ENCODE data around the gene KCNJ10.

DNA sequence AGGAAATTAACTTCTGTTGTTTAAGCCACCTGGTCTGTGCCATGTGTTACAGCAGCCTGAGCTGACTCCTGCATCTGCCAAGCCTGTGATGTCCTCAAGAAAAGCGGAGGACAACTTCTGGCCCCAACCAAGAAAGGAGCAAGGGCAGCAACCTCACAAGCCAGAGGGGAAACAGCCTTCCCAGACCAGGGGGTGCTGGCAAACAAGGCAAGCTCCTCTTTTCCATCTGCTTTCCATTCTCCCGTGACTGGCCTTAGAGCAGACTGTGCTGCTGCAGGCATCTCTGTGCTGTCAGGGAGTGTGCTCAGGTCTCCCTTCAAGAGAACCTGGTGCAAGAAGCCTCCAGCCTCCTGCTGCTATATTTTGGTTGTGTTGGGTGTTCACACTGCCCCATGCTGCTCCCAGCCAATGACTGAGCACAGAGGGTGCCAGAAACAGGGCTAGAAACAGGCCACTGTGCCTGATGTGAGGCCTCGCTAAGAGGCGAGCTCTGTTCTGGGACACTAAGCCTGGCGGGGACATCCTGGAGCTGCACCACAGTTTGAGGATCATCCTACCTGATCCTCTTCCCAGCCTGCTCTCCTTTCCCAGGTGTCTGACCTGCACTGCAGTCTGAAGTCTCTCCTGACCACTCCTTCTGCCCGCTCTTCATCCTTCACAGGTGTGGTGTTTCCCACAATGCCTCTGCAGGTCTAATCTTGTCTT lies 88.5 kb downstream of the KCNJ10 start:
- TF ChIP-seq ZNF567 (CRISPR knock-in tag; IDR thresholded peaks at IDR 0.05; ENCODE audit: borderline replicate concordance) (no peak), ZNF639 (CRISPR knock-in tag; conservative IDR thresholded peaks at IDR 0.05) (no peak), PCBP1 (IDR thresholded peaks at IDR 0.05; ENCODE audit: borderline replicate concordance, low read depth, low read length) (no peak), CTCF (CRISPR knock-in tag; IDR thresholded peaks at IDR 0.05) (no peak), SUZ12 (IDR thresholded peaks at IDR 0.05; ENCODE audit: low read depth, low read length) (no peak), EP300 (IDR thresholded peaks at IDR 0.05; ENCODE audit: low read depth in 2 of 2, low read length in 2 of 2) (no peak), EP300 (CRISPR knock-in tag; IDR thresholded peaks at IDR 0.05; ENCODE audit: borderline replicate concordance) (no peak), ARID4A (CRISPR knock-in tag; IDR thresholded peaks at IDR 0.05; ENCODE audit: borderline replicate concordance) (no peak), PHF8 (CRISPR knock-in tag; IDR thresholded peaks at IDR 0.05) (no peak), MAFG (CRISPR knock-in tag; IDR thresholded peaks at IDR 0.05) (no peak)
- TF ChIP-seq, protein P1, sequence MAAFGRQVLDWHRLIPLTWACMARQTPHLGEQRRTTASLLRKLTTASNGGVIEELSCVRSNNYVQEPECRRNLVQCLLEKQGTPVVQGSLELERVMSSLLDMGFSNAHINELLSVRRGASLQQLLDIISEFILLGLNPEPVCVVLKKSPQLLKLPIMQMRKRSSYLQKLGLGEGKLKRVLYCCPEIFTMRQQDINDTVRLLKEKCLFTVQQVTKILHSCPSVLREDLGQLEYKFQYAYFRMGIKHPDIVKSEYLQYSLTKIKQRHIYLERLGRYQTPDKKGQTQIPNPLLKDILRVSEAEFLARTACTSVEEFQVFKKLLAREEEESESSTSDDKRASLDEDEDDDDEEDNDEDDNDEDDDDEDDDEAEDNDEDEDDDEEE (CRISPR knock-in tag; IDR thresholded peaks at IDR 0.05) = no peak

All from HepG2 (cell line).